Fibroblast of the aortic adventitia (primary cell): Measurements from ENCODE around the gene PMEPA1. TPM values are rescaled to one million over a fixed set of nuclear protein-coding genes. Genes with fewer than 3 reads are reported as not detected.

Source experiments
- DNase-seq: peaks from one replicate; pipeline ENCODE4 v3.0.0-alpha.2; 2010; ENCODE audit warnings: low read depth
- H3K4me3 ChIP-seq: 2 replicates; pipeline ENCODE4 v1.5.1; 2011; ENCODE audit warnings: low read depth, mild to moderate bottlenecking, control low read depth, low read length, moderate library complexity
- CTCF ChIP-seq: IDR thresholded peaks from 2 replicates; pipeline ENCODE4 v1.5.1; 2011; ENCODE audit warnings: mild to moderate bottlenecking, low read length, control low read depth, inconsistent platforms; ENCODE audit not compliant: insufficient read depth
- total RNA-seq: library from RNA; depleted of rRNA; stranded (reverse); fragments of >200 nt; gene quantifications from 2 replicates; pipeline ENCODE4 v1.2.3, GENCODE V29; 2012; ENCODE audit warnings: low replicate concordance

Gene PMEPA1
- total RNA-seq, 1 donor, result 1.4 TPM

DNA sequence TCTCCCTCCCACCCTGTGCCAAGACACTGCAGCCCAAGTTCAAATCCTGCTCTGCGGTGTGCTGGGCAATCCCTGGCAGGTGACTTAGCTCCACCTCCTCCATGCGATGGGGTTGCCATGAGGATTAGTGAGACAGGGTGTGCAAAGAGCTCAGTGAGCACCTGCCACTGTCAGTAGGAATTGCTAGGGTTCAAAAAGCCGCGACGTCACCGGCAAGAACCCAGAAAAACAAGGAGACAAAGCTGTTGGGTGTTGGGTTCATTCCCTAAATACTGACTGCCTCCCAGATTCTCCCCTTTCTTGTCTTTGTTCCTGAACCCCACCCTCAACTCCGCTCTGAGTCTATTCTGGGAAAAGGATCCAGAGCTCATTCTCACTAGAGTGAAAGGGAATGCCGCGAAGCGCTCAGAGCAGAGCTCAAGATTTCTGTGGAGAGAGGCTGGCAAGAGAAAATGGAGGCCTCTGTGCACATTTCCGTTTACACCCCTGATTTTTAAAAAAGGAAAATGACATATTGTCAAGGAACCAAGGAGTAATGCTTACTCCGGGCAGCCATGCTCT lies 13.3 kb downstream of the PMEPA1 start:
- TF ChIP-seq CTCF, result no peak
- no peak overlapping the region for H3K4me3 ChIP-seq
- no peak for DNase-seq

GRCh38 chr20:57695940-57696339 lies 13.9 kb downstream of the PMEPA1 start:
- TF ChIP-seq CTCF, result no peak
- DNase-seq, result no peak
- no peak overlapping the region for H3K4me3 ChIP-seq

DNA sequence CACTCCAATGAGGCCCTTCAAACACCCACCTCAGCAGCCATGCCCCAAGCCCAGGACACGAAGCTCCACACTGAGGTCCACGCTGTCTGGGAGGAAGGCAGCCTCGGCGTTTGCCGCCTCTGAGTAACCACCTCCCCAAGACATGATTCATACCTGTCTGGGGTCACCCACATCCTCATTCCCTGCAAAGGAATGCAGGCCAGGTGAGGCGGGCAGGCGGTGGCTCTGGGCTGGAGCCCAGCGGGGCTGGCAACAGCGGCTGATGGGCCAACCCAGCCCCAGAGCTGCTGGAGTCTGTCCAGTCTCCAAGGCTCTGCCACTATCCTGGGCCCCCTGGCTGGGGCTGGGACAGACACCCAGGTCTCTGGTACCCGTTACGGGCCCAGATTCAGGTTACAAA lies 14.8 kb downstream of the PMEPA1 start:
- no peak for TF ChIP-seq CTCF
- H3K4me3 ChIP-seq, result no peak overlapping the region
- DNase-seq, result no peak

DNA sequence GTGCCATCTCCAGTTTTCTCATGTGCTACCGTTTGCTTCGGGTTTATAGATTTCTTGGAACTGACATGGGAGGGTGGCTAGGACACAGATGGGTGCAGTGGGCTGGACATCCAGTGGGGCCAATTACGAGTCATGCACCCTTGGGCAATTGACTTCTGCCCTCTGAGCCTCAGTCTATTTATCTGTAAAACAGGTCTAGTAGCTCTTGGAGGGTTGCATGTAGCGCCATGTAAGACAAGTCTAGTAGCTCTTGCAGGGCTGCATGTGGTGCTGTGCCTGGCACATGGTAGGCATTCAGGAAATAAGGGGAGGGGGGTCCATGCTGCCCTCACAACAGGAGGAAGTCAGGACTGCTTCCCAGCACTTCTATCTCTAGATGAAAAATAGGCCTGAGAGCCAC lies 15.3 kb downstream of the PMEPA1 start:
- no peak for TF ChIP-seq CTCF
- H3K4me3 ChIP-seq, result no peak overlapping the region
- DNase-seq, result no peak

DNA sequence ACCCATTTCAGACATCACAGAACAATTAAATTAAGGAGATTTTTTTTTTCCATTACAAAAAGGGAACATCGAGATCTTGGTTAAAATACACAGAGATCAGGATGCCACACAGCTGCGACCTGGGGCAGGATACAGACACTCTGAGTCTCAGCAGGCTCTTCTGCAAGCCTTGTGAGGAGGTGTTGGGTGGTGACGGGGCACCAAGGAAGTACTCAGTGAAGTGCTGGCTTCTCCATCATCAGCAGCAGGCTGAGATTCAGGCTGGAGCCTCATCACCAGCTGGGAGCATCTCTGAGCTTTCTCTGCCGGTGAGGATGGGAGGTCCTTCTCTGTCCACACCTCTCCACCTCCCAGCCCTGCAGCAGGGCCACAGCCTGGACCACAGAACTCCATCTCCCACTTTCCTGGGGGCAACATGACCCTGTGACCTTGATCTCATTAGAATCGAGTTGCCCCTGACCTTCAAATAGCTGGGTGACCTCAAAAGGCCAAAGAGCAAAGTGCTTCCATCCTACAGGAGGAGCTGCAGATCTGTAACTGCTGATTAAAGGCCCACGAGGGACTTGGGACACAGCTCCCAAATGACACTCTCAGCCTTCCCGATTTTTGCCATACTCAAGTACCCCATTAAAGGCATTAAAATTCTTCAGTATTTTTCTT lies 16.0 kb downstream of the PMEPA1 start:
- H3K4me3 ChIP-seq, result no peak overlapping the region
- TF ChIP-seq CTCF, result no peak
- no peak for DNase-seq

DNA sequence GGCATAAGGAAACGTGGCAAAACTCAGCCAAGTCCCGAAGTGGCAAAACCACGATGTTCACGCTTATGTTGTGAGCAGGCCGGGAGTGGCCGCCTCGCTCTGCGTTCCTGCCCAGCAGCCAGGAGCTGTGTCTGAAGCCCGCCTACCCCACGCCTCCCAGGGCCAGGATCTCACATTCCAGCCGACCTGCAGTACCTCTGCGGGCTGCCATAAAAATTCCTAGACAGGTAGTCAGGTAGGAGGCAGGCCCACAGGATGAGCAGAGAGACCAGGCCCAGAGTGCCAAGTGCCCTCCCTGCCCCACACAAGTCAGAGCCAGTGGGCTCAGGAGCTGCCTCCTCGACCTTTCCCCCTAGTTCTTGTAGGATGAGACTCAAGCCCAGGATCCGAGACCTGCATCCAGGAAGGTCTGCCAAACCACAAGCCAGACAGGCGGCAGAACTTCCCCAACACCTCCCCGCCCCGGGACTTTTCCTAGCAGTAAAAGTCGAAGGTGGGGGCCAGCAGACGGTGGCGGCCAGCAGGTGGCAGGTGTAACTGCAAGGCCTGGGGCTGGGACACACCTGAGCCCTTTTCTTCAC lies 16.7 kb downstream of the PMEPA1 start:
- TF ChIP-seq CTCF, result no peak
- no peak for DNase-seq
- H3K4me3 ChIP-seq, result no peak overlapping the region

- no peak for DNase-seq
- no peak for TF ChIP-seq CTCF
- H3K4me3 ChIP-seq, result no peak overlapping the region
Measured at GRCh38 chr20:57692393-57692792, 17.4 kb downstream of the PMEPA1 start.
